HepG2 (cell line): ENCODE measurements around the gene NID2. TPM values are rescaled to one million over a fixed set of nuclear protein-coding genes. Genes with fewer than 3 reads are reported as not detected.

Experiments
- ATAC-seq: fragments of 200-7000 bp; cut with Tn5 transposase; 3 replicates; pipeline ENCODE4 v1.9.1; 2020; ENCODE audit warnings: mild to moderate bottlenecking, moderate library complexity
- BruUV-seq: library from RNA; stranded (reverse); fragments of 400-500 nt; replicated peaks from 2 replicates; lab custom pipeline; 2021; lab: Mats Ljungman, UMichigan
- CTCF ChIA-PET: fragments of 300-600 bp; formaldehyde crosslinking; extraction: SDS; loops from one replicate; lab custom pipeline; 2021; ENCODE audit warnings: low total read pairs, inconsistent platforms, low intra/inter-chr PET ratio; lab: Yijun Ruan, JAX
- POLR2A ChIA-PET: fragments of 350-600 bp; sonication (Branson Sonifier 250); formaldehyde crosslinking; loops from one replicate; lab custom pipeline; 2020; ENCODE audit warnings: antibody characterized with exemption, inconsistent platforms; lab: Yijun Ruan, JAX
- DNase-seq: peaks from one replicate; pipeline ENCODE4 v3.0.0-alpha.2; 2015; ENCODE audit warnings: low spot score
- FAIRE-seq: peaks from 3 replicates; lab custom pipeline; 2011; peaks lifted over from hg19 to GRCh38; lab: Jason Lieb, UNC
- H2AFZ ChIP-seq: one replicate; pipeline ENCODE4 v1.6.1; 2011; ENCODE audit warnings: low read length, inconsistent platforms
- H3K27ac ChIP-seq: fragments of 300-600 bp; 3 replicates; pipeline ENCODE4 v1.8.0; 2011; ENCODE audit warnings: mixed run types, mild to moderate bottlenecking, mixed read lengths, low read length, inconsistent platforms; ENCODE audit not compliant: insufficient read depth; ENCODE audit errors: extremely low read length
- H3K27me3 ChIP-seq, 2 experiments: fragments of 200-600 bp in 1 of 2; 2 replicates in 1 of 2; 3 replicates in 1 of 2; pipeline versions ENCODE4 v1.6.0 to v1.8.0; 2011; ENCODE audit warnings: low read length in 2 of 2, mild to moderate bottlenecking in 2 of 2, moderate library complexity in 2 of 2, inconsistent platforms in 1 of 2; ENCODE audit not compliant: insufficient read depth in 2 of 2, control insufficient read depth in 1 of 2
- H3K36me3 ChIP-seq, 2 experiments: fragments of 200-600 bp in 1 of 2; replicated peaks in 1 of 2; 2 replicates in 1 of 2; 3 replicates in 1 of 2; pipeline versions ENCODE4 v1.5.1 to v1.8.0; 2011; ENCODE audit warnings: low read length in 2 of 2, inconsistent platforms in 1 of 2; ENCODE audit not compliant: insufficient read depth in 2 of 2, control insufficient read depth in 1 of 2
- H3K4me1 ChIP-seq: 2 replicates; pipeline ENCODE4 v1.5.1; 2012; ENCODE audit warnings: low read length, inconsistent platforms; ENCODE audit not compliant: insufficient read depth
- H3K4me2 ChIP-seq: 2 replicates; pipeline ENCODE4 v1.6.0; 2011; ENCODE audit warnings: low read depth, low read length, inconsistent platforms
- H3K4me3 ChIP-seq, 3 experiments: fragments of 200-600 bp in 1 of 3; sonication (generic), shearing (Covaris generic) in 1 of 3; replicated peaks in 1 of 3; 2 replicates each; pipeline ENCODE4 v1.5.1; 2011 to 2016; ENCODE audit warnings: low read length in 3 of 3, inconsistent platforms in 2 of 3, low read depth in 2 of 3, mild to moderate bottlenecking in 2 of 3, control low read depth in 1 of 3, mixed read lengths in 1 of 3; ENCODE audit not compliant: insufficient read depth in 1 of 3
- H3K79me2 ChIP-seq: one replicate; pipeline ENCODE4 v1.6.1; 2011; ENCODE audit warnings: low read length, inconsistent platforms; ENCODE audit not compliant: insufficient read depth
- H3K9ac ChIP-seq: 2 replicates; pipeline ENCODE4 v1.6.0; 2011; ENCODE audit warnings: mild to moderate bottlenecking, low read depth, low read length, inconsistent platforms; ENCODE audit not compliant: insufficient read depth
- H3K9me3 ChIP-seq: 2 replicates; pipeline ENCODE4 v1.5.1; 2012; ENCODE audit warnings: mild to moderate bottlenecking, low read length
- H4K20me1 ChIP-seq: 2 replicates; pipeline ENCODE4 v1.6.0; 2011; ENCODE audit warnings: inconsistent platforms, mild to moderate bottlenecking, low read length, moderate library complexity; ENCODE audit not compliant: insufficient read depth
- CAMTA2 ChIP-seq: sonication (generic); formaldehyde crosslinking; IDR thresholded peaks from 2 replicates; pipeline ENCODE4 v1.4.0; 2020; ENCODE audit warnings: mild to moderate bottlenecking, missing genetic modification reagents, borderline replicate concordance
- HMG20A ChIP-seq: IDR thresholded peaks from 2 replicates; pipeline ENCODE4 v1.6.1; 2016; ENCODE audit warnings: borderline replicate concordance
- MATR3 ChIP-seq: sonication (generic); formaldehyde crosslinking; IDR thresholded peaks from 2 replicates; pipeline ENCODE4 v1.4.0; 2020; ENCODE audit warnings: missing genetic modification reagents
- MBD4 ChIP-seq: IDR thresholded peaks from 2 replicates; pipeline ENCODE4 v1.6.1; 2012; ENCODE audit warnings: low read length, inconsistent platforms, borderline replicate concordance
- MXI1 ChIP-seq: IDR thresholded peaks from 3 replicates; pipeline ENCODE4 v1.6.1; 2012; ENCODE audit warnings: low read depth, low read length, inconsistent platforms, borderline replicate concordance
- SOX13 ChIP-seq, 3 experiments: fragments of 450-650 bp in 1 of 3; sonication (generic) in 1 of 3; formaldehyde crosslinking in 1 of 3; IDR thresholded peaks in 2 of 3; conservative IDR thresholded peaks in 1 of 3; 2 replicates each; pipeline versions ENCODE4 v1.5.0 to v1.6.1; 2016 to 2020; ENCODE audit warnings: antibody characterized with exemption in 1 of 3, mild to moderate bottlenecking in 1 of 3, missing compliant biosample characterization in 1 of 3, missing genetic modification reagents in 1 of 3, moderate library complexity in 1 of 3
- ZSCAN25 ChIP-seq: sonication (generic); formaldehyde crosslinking; IDR thresholded peaks from 2 replicates; pipeline ENCODE4 v1.8.0; 2022; ENCODE audit warnings: mild to moderate bottlenecking, missing genetic modification reagents
- WGBS: methylation state at CpG from one replicate; pipeline ENCODE4 v1.1.6; 2017; ENCODE audit warnings: low lambda C conversion rate; 5-methylcytosine and 5-hydroxymethylcytosine counted together
- in situ Hi-C: cut with HindIII; loops from 2 replicates; pipeline ENCODE4 v1.10.0; 2017; ENCODE audit warnings: low pct_unique_long_range_greater_than_20kb; ENCODE audit not compliant: extremely low pct_ligation_motif_present
- intact Hi-C: fragments of 100-400 bp; cut with micrococcal nuclease; formaldehyde crosslinking; loops from one replicate; pipeline ENCODE4 v1.10.0; 2022; ENCODE audit not compliant: unreplicated experiment
- polyA plus RNA-seq, 8 experiments: library from polyadenylated mRNA; depleted of rRNA in 3 of 8; stranded (reverse) in 7 of 8; unstranded in 1 of 8; fragments of >200 nt; fragmentation: Illumina TruSeq in 4 of 8; extraction: Trizol in 4 of 8; gene quantifications; 2 replicates each; pipeline versions ENCODE4 v1.2.1 to v1.2.3, GENCODE V29; 2011 to 2016; ENCODE audit warnings: low read depth in 4 of 8, missing spikeins in 1 of 8, mixed read lengths in 1 of 8; ENCODE audit not compliant: insufficient read depth in 1 of 8
- total RNA-seq, 5 experiments: library from RNA; depleted of rRNA; stranded (reverse); fragments of >200 nt; fragmentation: Illumina TruSeq; extraction: Trizol; gene quantifications; 2 replicates each; pipeline ENCODE4 v1.2.3, GENCODE V29; 2016; ENCODE audit warnings: low read depth in 1 of 5
- TF ChIP-seq, protein P1 (sequence below): sonication (generic); formaldehyde crosslinking; IDR thresholded peaks from 2 replicates; pipeline ENCODE4 v1.9.0; 2022; ENCODE audit warnings: low read depth, missing genetic modification reagents

NID2 gene
- total and polyA plus RNA-seq, 2 of the 13 experiments (the other 11 are each of a cell fraction or from before 2014, with no cell fraction given): 0.11 TPM; not detected in 1

DNA sequence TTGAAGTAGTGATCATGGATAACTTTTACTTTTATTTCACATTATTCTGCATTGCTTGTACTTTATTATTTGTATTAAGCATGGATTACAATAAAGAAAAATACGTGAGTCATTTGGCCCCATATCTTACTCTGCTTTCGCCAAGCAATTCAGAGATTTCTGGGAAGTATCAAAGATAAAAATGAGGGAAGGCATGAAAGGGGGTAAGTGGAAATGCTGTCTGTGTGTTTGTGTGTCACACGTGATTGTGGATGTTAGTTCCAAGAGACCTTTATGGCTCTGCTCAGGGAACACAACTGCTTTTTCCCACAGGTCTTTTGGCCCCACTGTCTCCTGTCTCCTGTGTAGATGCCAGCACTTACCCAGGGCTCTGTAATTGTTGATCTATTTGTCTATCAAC is 10.5 kb downstream of the NID2 start:
- no peaks in the 10 kb centered on the region for H3K9me3 ChIP-seq
- no peak for FAIRE-seq
- DNase-seq: no peak
- H3K27ac ChIP-seq: no peak overlapping the region
- H3K4me3 ChIP-seq: no peak overlapping the region
- no peaks in the 10 kb centered on the region for H3K4me1 ChIP-seq
- 42% methylated on average over 3 of the region's 3 CpGs for WGBS
- POLR2A ChIA-PET: no interaction called here
- no peak for TF ChIP-seq SOX13 (IDR thresholded peaks at IDR 0.05)
- no peak for TF ChIP-seq SOX13 (CRISPR knock-in tag; conservative IDR thresholded peaks at IDR 0.05 in 1 of 2, IDR thresholded peaks at IDR 0.05 in 1 of 2)
- TF ChIP-seq MXI1: no peak
- no peak for TF ChIP-seq CAMTA2
- no peak for TF ChIP-seq HMG20A (CRISPR knock-in tag)
- no peak for TF ChIP-seq MATR3 (CRISPR knock-in tag)
- TF ChIP-seq ZSCAN25 (CRISPR knock-in tag): no peak
- TF ChIP-seq, protein P1, sequence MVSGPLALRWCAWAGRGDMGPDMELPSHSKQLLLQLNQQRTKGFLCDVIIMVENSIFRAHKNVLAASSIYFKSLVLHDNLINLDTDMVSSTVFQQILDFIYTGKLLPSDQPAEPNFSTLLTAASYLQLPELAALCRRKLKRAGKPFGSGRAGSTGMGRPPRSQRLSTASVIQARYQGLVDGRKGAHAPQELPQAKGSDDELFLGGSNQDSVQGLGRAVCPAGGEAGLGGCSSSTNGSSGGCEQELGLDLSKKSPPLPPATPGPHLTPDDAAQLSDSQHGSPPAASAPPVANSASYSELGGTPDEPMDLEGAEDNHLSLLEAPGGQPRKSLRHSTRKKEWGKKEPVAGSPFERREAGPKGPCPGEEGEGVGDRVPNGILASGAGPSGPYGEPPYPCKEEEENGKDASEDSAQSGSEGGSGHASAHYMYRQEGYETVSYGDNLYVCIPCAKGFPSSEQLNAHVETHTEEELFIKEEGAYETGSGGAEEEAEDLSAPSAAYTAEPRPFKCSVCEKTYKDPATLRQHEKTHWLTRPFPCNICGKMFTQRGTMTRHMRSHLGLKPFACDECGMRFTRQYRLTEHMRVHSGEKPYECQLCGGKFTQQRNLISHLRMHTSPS (CRISPR knock-in tag): no peak
- TF ChIP-seq MBD4: no peak
- in situ Hi-C loops (no loop called here), intact Hi-C loops (no loop called here)
- ATAC-seq: no peak
- H3K36me3 ChIP-seq: no peaks in the 10 kb centered on the region
- H3K79me2 ChIP-seq: no peaks in the 10 kb centered on the region
- peaks cover 0 to 2% of the 10 kb centered on the region in 2 experiments; a peak in 3 of 5 replicates for H3K27me3 ChIP-seq
- H3K9ac ChIP-seq: no peak overlapping the region
- H3K4me2 ChIP-seq: no peak overlapping the region
- no peak overlapping the region for H2AFZ ChIP-seq
- BruUV-seq: no TSS peak
- CTCF ChIA-PET: no interaction called here
- no peaks in the 10 kb centered on the region for H4K20me1 ChIP-seq
